Measurements from ENCODE around the gene TRAF4.

GRCh38 chr17:28796062-28796461 is 52.3 kb downstream of the TRAF4 start:
- TF ChIP-seq TAF1 (conservative IDR thresholded peaks at IDR 0.05) (no peak), GABPA (IDR thresholded peaks at IDR 0.05 in 1 of 2, conservative IDR thresholded peaks at IDR 0.05 in 1 of 2) (no peak), CTCF (IDR thresholded peaks at IDR 0.05; ENCODE audit: low read depth, low read length, missing input control) (no peak), RAD21 (IDR thresholded peaks at IDR 0.05) (no peak)
- TF ChIP-seq, protein P1, sequence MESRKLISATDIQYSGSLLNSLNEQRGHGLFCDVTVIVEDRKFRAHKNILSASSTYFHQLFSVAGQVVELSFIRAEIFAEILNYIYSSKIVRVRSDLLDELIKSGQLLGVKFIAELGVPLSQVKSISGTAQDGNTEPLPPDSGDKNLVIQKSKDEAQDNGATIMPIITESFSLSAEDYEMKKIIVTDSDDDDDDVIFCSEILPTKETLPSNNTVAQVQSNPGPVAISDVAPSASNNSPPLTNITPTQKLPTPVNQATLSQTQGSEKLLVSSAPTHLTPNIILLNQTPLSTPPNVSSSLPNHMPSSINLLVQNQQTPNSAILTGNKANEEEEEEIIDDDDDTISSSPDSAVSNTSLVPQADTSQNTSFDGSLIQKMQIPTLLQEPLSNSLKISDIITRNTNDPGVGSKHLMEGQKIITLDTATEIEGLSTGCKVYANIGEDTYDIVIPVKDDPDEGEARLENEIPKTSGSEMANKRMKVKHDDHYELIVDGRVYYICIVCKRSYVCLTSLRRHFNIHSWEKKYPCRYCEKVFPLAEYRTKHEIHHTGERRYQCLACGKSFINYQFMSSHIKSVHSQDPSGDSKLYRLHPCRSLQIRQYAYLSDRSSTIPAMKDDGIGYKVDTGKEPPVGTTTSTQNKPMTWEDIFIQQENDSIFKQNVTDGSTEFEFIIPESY (IDR thresholded peaks at IDR 0.05), result no peak
